Immature natural killer cell (primary cell): Measurements from ENCODE around the gene LHX4. TPM values are rescaled to one million over a fixed set of nuclear protein-coding genes. Genes with fewer than 3 reads are reported as not detected.
A peak's percentile ranks its signal among the peaks of the same experiment; 100 is the strongest.

ENCODE experiments used
- DNase-seq, 3 donors: peaks; one replicate each; pipeline ENCODE4 v3.0.0; 2022; ENCODE audit warnings: mixed read lengths in 1 of 3
- H3K27ac Mint-ChIP-seq, 6 donors: one replicate each; pipeline ENCODE4 v1.8.0; 2020; ENCODE audit warnings: mixed read lengths in 6 of 6, mild to moderate bottlenecking in 5 of 6, inconsistent platforms in 4 of 6, moderate library complexity in 3 of 6
- H3K27me3 Mint-ChIP-seq, 3 donors: one replicate each; pipeline ENCODE4 v1.8.0; 2020 to 2021; ENCODE audit warnings: low read depth in 3 of 3, mild to moderate bottlenecking in 3 of 3, mixed read lengths in 3 of 3, moderate library complexity in 3 of 3, inconsistent platforms in 1 of 3
- H3K36me3 Mint-ChIP-seq, 3 donors: one replicate each; pipeline ENCODE4 v1.8.0; 2020; ENCODE audit warnings: mixed read lengths in 3 of 3, inconsistent platforms in 2 of 3, mild to moderate bottlenecking in 2 of 3
- H3K4me1 Mint-ChIP-seq, 2 donors: one replicate each; pipeline ENCODE4 v1.8.0; 2020; ENCODE audit warnings: inconsistent platforms in 2 of 2, mild to moderate bottlenecking in 2 of 2, mixed read lengths in 2 of 2, moderate library complexity in 1 of 2
- H3K4me3 Mint-ChIP-seq, 5 donors: one replicate each; pipeline ENCODE4 v1.8.0; 2020; ENCODE audit warnings: mild to moderate bottlenecking in 5 of 5, mixed read lengths in 5 of 5, inconsistent platforms in 3 of 5, moderate library complexity in 3 of 5
- H3K9me3 Mint-ChIP-seq, 6 donors: one replicate each; pipeline ENCODE4 v1.8.0; 2020; ENCODE audit warnings: mild to moderate bottlenecking in 6 of 6, mixed read lengths in 6 of 6, inconsistent platforms in 4 of 6, moderate library complexity in 3 of 6
- polyA plus RNA-seq, 3 donors: library from polyadenylated mRNA; unstranded; fragments of 300-500 nt; fragmentation: Illumina TruSeq; gene quantifications; one replicate each; pipeline ENCODE4 v1.2.3, GENCODE V29; 2021

Gene LHX4
- polyA plus RNA-seq, 3 donors from 2014 or later, result 0.25 TPM; not detected in 2

GRCh38 chr1:180256341-180257027 lies 26.4 kb downstream of the LHX4 start:
- no peak overlapping the region for H3K27ac Mint-ChIP-seq
- H3K27me3 Mint-ChIP-seq, result peaks cover 2 to 21% (median 17%) of the 10 kb centered on the region in 3 donors
- H3K4me1 Mint-ChIP-seq, result no peaks in the 10 kb centered on the region
- H3K9me3 Mint-ChIP-seq, result no peaks in the 10 kb centered on the region
- no peak for DNase-seq
- H3K36me3 Mint-ChIP-seq, result no peaks in the 10 kb centered on the region
- H3K4me3 Mint-ChIP-seq, result no peak overlapping the region

GRCh38 chr1:180257028-180257386 lies 26.9 kb downstream of the LHX4 start:
- Mint-ChIP-seq H3K9me3 (no peaks in the 10 kb centered on the region), H3K4me3 (no peak overlapping the region), H3K27ac (no peak overlapping the region), H3K27me3 (peaks cover 2 to 21% (median 14%) of the 10 kb centered on the region in 3 donors), H3K36me3 (no peaks in the 10 kb centered on the region), H3K4me1 (no peaks in the 10 kb centered on the region)
- DNase-seq, result no peak

- Mint-ChIP-seq H3K27ac (no peak overlapping the region), H3K27me3 (peaks cover 2 to 19% (median 14%) of the 10 kb centered on the region in 3 donors), H3K4me1 (no peaks in the 10 kb centered on the region), H3K4me3 (no peak overlapping the region), H3K9me3 (no peaks in the 10 kb centered on the region), H3K36me3 (no peaks in the 10 kb centered on the region)
- DNase-seq, result no peak
These were observed 27.4 kb downstream of the LHX4 start for GRCh38 chr1:180257486-180257885.

- H3K9me3 Mint-ChIP-seq, result no peaks in the 10 kb centered on the region
- H3K36me3 Mint-ChIP-seq, result no peaks in the 10 kb centered on the region
- peaks cover 2 to 18% (median 14%) of the 10 kb centered on the region in 3 donors for H3K27me3 Mint-ChIP-seq
- DNase-seq, result no peak
- no peak overlapping the region for H3K4me3 Mint-ChIP-seq
- H3K4me1 Mint-ChIP-seq, result no peaks in the 10 kb centered on the region
- no peak overlapping the region for H3K27ac Mint-ChIP-seq
These were observed 28.2 kb downstream of the LHX4 start for GRCh38 chr1:180258290-180258689.

GRCh38 chr1:180258935-180259334 lies 28.9 kb downstream of the LHX4 start:
- no peak overlapping the region for H3K27ac Mint-ChIP-seq
- no peaks in the 10 kb centered on the region for H3K9me3 Mint-ChIP-seq
- no peaks in the 10 kb centered on the region for H3K4me1 Mint-ChIP-seq
- DNase-seq, result no peak
- no peaks in the 10 kb centered on the region for H3K36me3 Mint-ChIP-seq
- peaks cover 2 to 18% (median 14%) of the 10 kb centered on the region in 3 donors for H3K27me3 Mint-ChIP-seq
- no peak overlapping the region for H3K4me3 Mint-ChIP-seq

GRCh38 chr1:180259431-180260338 lies 29.6 kb downstream of the LHX4 start:
- H3K36me3 Mint-ChIP-seq, result no peaks in the 10 kb centered on the region
- peaks cover 2 to 16% (median 14%) of the 10 kb centered on the region in 3 donors for H3K27me3 Mint-ChIP-seq
- H3K4me1 Mint-ChIP-seq, result no peaks in the 10 kb centered on the region
- H3K27ac Mint-ChIP-seq, result peak overlapping the region in 1 of 6 donors; percentile 45
- no peak overlapping the region for H3K4me3 Mint-ChIP-seq
- DNase-seq, result no peak
- no peaks in the 10 kb centered on the region for H3K9me3 Mint-ChIP-seq

- Mint-ChIP-seq H3K4me1 (no peaks in the 10 kb centered on the region), H3K27me3 (peaks cover 2 to 14% (median 14%) of the 10 kb centered on the region in 3 donors), H3K27ac (no peak overlapping the region), H3K9me3 (no peaks in the 10 kb centered on the region), H3K36me3 (no peaks in the 10 kb centered on the region), H3K4me3 (no peak overlapping the region)
- no peak for DNase-seq
These were observed 30.5 kb downstream of the LHX4 start for GRCh38 chr1:180260541-180260940.

- H3K4me1 Mint-ChIP-seq, result no peaks in the 10 kb centered on the region
- H3K27me3 Mint-ChIP-seq, result peaks cover 2 to 14% (median 12%) of the 10 kb centered on the region in 3 donors
- H3K27ac Mint-ChIP-seq, result peak overlapping the region in 1 of 6 donors; percentile 25
- no peaks in the 10 kb centered on the region for H3K36me3 Mint-ChIP-seq
- no peak for DNase-seq
- H3K9me3 Mint-ChIP-seq, result no peaks in the 10 kb centered on the region
- no peak overlapping the region for H3K4me3 Mint-ChIP-seq
These were observed 31.0 kb downstream of the LHX4 start for GRCh38 chr1:180261030-180261429.

GRCh38 chr1:180261524-180262155 lies 31.6 kb downstream of the LHX4 start:
- Mint-ChIP-seq H3K4me1 (no peaks in the 10 kb centered on the region), H3K4me3 (no peak overlapping the region), H3K36me3 (no peaks in the 10 kb centered on the region), H3K27me3 (peaks cover 0 to 14% (median 12%) of the 10 kb centered on the region in 3 donors), H3K27ac (peak overlapping the region in 1 of 6 donors; percentile 25), H3K9me3 (no peaks in the 10 kb centered on the region)
- DNase-seq, result no peak

GRCh38 chr1:180262628-180263488 lies 32.8 kb downstream of the LHX4 start:
- Mint-ChIP-seq H3K4me3 (no peak overlapping the region), H3K27ac (no peak overlapping the region), H3K9me3 (no peaks in the 10 kb centered on the region), H3K4me1 (no peaks in the 10 kb centered on the region), H3K36me3 (no peaks in the 10 kb centered on the region), H3K27me3 (peaks cover 0 to 12% (median 9%) of the 10 kb centered on the region in 3 donors)
- DNase-seq, result no peak

GRCh38 chr1:180264595-180264994 lies 34.5 kb downstream of the LHX4 start:
- DNase-seq, result no peak
- H3K9me3 Mint-ChIP-seq, result no peaks in the 10 kb centered on the region
- no peaks in the 10 kb centered on the region for H3K4me1 Mint-ChIP-seq
- H3K36me3 Mint-ChIP-seq, result no peaks in the 10 kb centered on the region
- peaks cover 0 to 6% (median 4%) of the 10 kb centered on the region in 3 donors for H3K27me3 Mint-ChIP-seq
- no peak overlapping the region for H3K4me3 Mint-ChIP-seq
- no peak overlapping the region for H3K27ac Mint-ChIP-seq

- DNase-seq, result no peak
- Mint-ChIP-seq H3K9me3 (no peaks in the 10 kb centered on the region), H3K4me3 (no peak overlapping the region), H3K36me3 (no peaks in the 10 kb centered on the region), H3K27me3 (peaks cover 0 to 5% (median 1%) of the 10 kb centered on the region in 3 donors), H3K27ac (no peak overlapping the region), H3K4me1 (no peaks in the 10 kb centered on the region)
These were observed 35.1 kb downstream of the LHX4 start for GRCh38 chr1:180265201-180265600.

GRCh38 chr1:180265871-180266270 lies 35.8 kb downstream of the LHX4 start:
- H3K27me3 Mint-ChIP-seq, result peaks cover 0 to 2% (median 0%) of the 10 kb centered on the region in 3 donors
- no peaks in the 10 kb centered on the region for H3K9me3 Mint-ChIP-seq
- no peak for DNase-seq
- H3K4me1 Mint-ChIP-seq, result no peaks in the 10 kb centered on the region
- no peak overlapping the region for H3K4me3 Mint-ChIP-seq
- peaks cover 0 to 3% (median 0%) of the 10 kb centered on the region in 3 donors for H3K36me3 Mint-ChIP-seq
- H3K27ac Mint-ChIP-seq, result no peak overlapping the region
